ENCODE measurements around the gene GDPD4.
A peak's percentile ranks its signal among the peaks of the same experiment; 100 is the strongest.
"Not testable (repeated sequence)": the region's sequence is repeated elsewhere in the genome, so short reads cannot be mapped to it uniquely, and the experiment has no call there.

The GDPD4 gene

GRCh38 chr11:77301510-77301909, at the start of gene GDPD4:
GDPD4 (minus strand) TSS chr11:77301686; CDS start chr11:77285137, 16,549 bp downstream.
- no peak for DNase-seq (ENCODE audit: low spot score)

GRCh38 chr11:77347948-77348347, 46.5 kb upstream of the GDPD4 start:
- no peak for DNase-seq (ENCODE audit: low spot score)

GRCh38 chr11:77346906-77347603, 45.6 kb upstream of the GDPD4 start:
- DNase-seq (ENCODE audit: low spot score), result no peak

- DNase-seq (ENCODE audit: low spot score), result no peak
Measured at GRCh38 chr11:77345621-77346020, 44.1 kb upstream of the GDPD4 start.

GRCh38 chr11:77340501-77340900, 39.0 kb upstream of the GDPD4 start:
- DNase-seq (ENCODE audit: low spot score), result no peak

GRCh38 chr11:77332259-77332658, 30.8 kb upstream of the GDPD4 start:
- DNase-seq (ENCODE audit: low spot score), result no peak

GRCh38 chr11:77325159-77325558, 23.7 kb upstream of the GDPD4 start:
- no peak for DNase-seq (ENCODE audit: low spot score)

- no peak for DNase-seq (ENCODE audit: low spot score)
Measured at GRCh38 chr11:77324508-77324907, 23.0 kb upstream of the GDPD4 start.

GRCh38 chr11:77322926-77323590, 21.6 kb upstream of the GDPD4 start:
- DNase-seq (ENCODE audit: low spot score), result peak; percentile 6

- peak; percentile 29 for DNase-seq (ENCODE audit: low spot score)
Measured at GRCh38 chr11:77322506-77322905, 21.0 kb upstream of the GDPD4 start.

- DNase-seq (ENCODE audit: low spot score), result no peak
Measured at GRCh38 chr11:77320351-77320750, 18.9 kb upstream of the GDPD4 start.

GRCh38 chr11:77318600-77318999, 17.1 kb upstream of the GDPD4 start:
- no peak for DNase-seq (ENCODE audit: low spot score)

GRCh38 chr11:77316733-77317342, 15.4 kb upstream of the GDPD4 start:
- DNase-seq (ENCODE audit: low spot score), result no peak

- no peak for DNase-seq (ENCODE audit: low spot score)
Measured at GRCh38 chr11:77312107-77312506, 10.6 kb upstream of the GDPD4 start.

GRCh38 chr11:77311701-77312100, 10.2 kb upstream of the GDPD4 start:
- no peak for DNase-seq (ENCODE audit: low spot score)

- no peak for DNase-seq (ENCODE audit: low spot score)
Measured at GRCh38 chr11:77310721-77311120, 9.2 kb upstream of the GDPD4 start.

- DNase-seq (ENCODE audit: low spot score), result peak; percentile 31
Measured at GRCh38 chr11:77309401-77310085, 8.1 kb upstream of the GDPD4 start.

- no peak for DNase-seq (ENCODE audit: low spot score)
Measured at GRCh38 chr11:77308838-77309237, 7.4 kb upstream of the GDPD4 start.

GRCh38 chr11:77303328-77303727, 1.8 kb upstream of the GDPD4 start:
- no peak for DNase-seq (ENCODE audit: low spot score)

GRCh38 chr11:77302752-77303151, 1.3 kb upstream of the GDPD4 start:
- no peak for DNase-seq (ENCODE audit: low spot score)

GRCh38 chr11:77300695-77301094, 791 bp downstream of the GDPD4 start:
- DNase-seq (ENCODE audit: low spot score), result no peak

GRCh38 chr11:77300028-77300427, 1.5 kb downstream of the GDPD4 start:
- DNase-seq (ENCODE audit: low spot score), result not testable (repeated sequence)

GRCh38 chr11:77299528-77299993, 1.9 kb downstream of the GDPD4 start:
- no peak for DNase-seq (ENCODE audit: low spot score)

Data from Ammon's horn (tissue), 1 donor.